Globus pallidus (tissue), 1 donor: ENCODE data around the gene IRF2BP1.

Experiments used
- DNase-seq: peaks from one replicate; pipeline ENCODE4 v3.0.0-alpha.2; 2015; ENCODE audit warnings: low spot score

Gene IRF2BP1

GRCh38 chr19:45862564-45863334 lies 23.2 kb downstream of the IRF2BP1 start, which contains the start of gene SYMPK:
TSS of gene SYMPK (minus strand) at chr19:45863147. CDS start at chr19:45854495, 8,652 bp downstream.
- peak; percentile 98 for DNase-seq

GRCh38 chr19:45862271-45862563 lies 23.7 kb downstream of the IRF2BP1 start:
- DNase-seq: no peak

- DNase-seq: no peak
Measured at GRCh38 chr19:45860359-45861259, 25.3 kb downstream of the IRF2BP1 start.

GRCh38 chr19:45854167-45854778 lies 31.7 kb downstream of the IRF2BP1 start:
- no peak for DNase-seq

GRCh38 chr19:45852983-45853382 lies 33.0 kb downstream of the IRF2BP1 start:
- DNase-seq: no peak

GRCh38 chr19:45852145-45852750 lies 33.7 kb downstream of the IRF2BP1 start:
- DNase-seq: no peak

GRCh38 chr19:45848922-45849321 lies 37.0 kb downstream of the IRF2BP1 start:
- no peak for DNase-seq

GRCh38 chr19:45847663-45848062 lies 38.3 kb downstream of the IRF2BP1 start:
- no peak for DNase-seq

- DNase-seq: no peak
Measured at GRCh38 chr19:45842198-45842597, 43.7 kb downstream of the IRF2BP1 start.

- no peak for DNase-seq
Measured at GRCh38 chr19:45834970-45835369, 51.0 kb downstream of the IRF2BP1 start.
